Loucy (cell line): ENCODE results near the gene MTHFD2L.

Experiments
- H2AFZ ChIP-seq: fragments of 200-600 bp; sonication (generic); 2 replicates; pipeline ENCODE4 v1.6.0; 2016; ENCODE audit warnings: antibody characterized with exemption, mild to moderate bottlenecking, low read length, moderate library complexity
- H3F3A ChIP-seq: fragments of 200-600 bp; 2 replicates; pipeline ENCODE4 v1.6.0; 2016; ENCODE audit warnings: antibody characterized with exemption, low read depth, mild to moderate bottlenecking
- H3K27me3 ChIP-seq: fragments of 200-600 bp; sonication (generic); 2 replicates; pipeline ENCODE4 v1.6.1; 2014; ENCODE audit warnings: low read length, mild to moderate bottlenecking; ENCODE audit not compliant: insufficient read depth, poor library complexity, severe bottlenecking
- H3K36me3 ChIP-seq: fragments of 200-600 bp; sonication (generic); 2 replicates; pipeline ENCODE4 v1.6.1; 2016; ENCODE audit warnings: low read length; ENCODE audit not compliant: insufficient read depth
- H3K4me1 ChIP-seq: fragments of 200-600 bp; sonication (generic); 2 replicates; pipeline ENCODE4 v1.5.1; 2014; ENCODE audit warnings: low read length, mild to moderate bottlenecking; ENCODE audit not compliant: insufficient read depth, poor library complexity, severe bottlenecking
- H3K4me2 ChIP-seq: fragments of 200-600 bp; sonication (generic); 2 replicates; pipeline ENCODE4 v1.6.0; 2014; ENCODE audit warnings: antibody characterized with exemption, low read length, low read depth, mild to moderate bottlenecking; ENCODE audit not compliant: poor library complexity, severe bottlenecking
- H3K4me3 ChIP-seq: fragments of 200-600 bp; sonication (generic); 2 replicates; pipeline ENCODE4 v1.5.1; 2014; ENCODE audit warnings: low read length, mild to moderate bottlenecking, mixed read lengths; ENCODE audit not compliant: poor library complexity, severe bottlenecking
- H3K79me2 ChIP-seq: fragments of 200-600 bp; sonication (generic); 2 replicates; pipeline ENCODE4 v1.6.1; 2014; ENCODE audit warnings: low read length; ENCODE audit not compliant: insufficient read depth
- H3K9ac ChIP-seq: fragments of 200-600 bp; sonication (generic); 2 replicates; pipeline ENCODE4 v1.6.0; 2014; ENCODE audit warnings: mild to moderate bottlenecking, low read depth, low read length, moderate library complexity; ENCODE audit not compliant: poor library complexity, severe bottlenecking
- H3K9me2 ChIP-seq: fragments of 200-600 bp; sonication (generic); replicated peaks from 2 replicates; pipeline ENCODE4 v1.6.1; 2016; ENCODE audit warnings: low read depth, low read length, mixed read lengths
- H3K9me3 ChIP-seq: fragments of 200-600 bp; sonication (generic); 2 replicates; pipeline ENCODE4 v1.6.1; 2014; ENCODE audit warnings: mild to moderate bottlenecking, antibody characterized with exemption, low read length, low read depth; ENCODE audit not compliant: insufficient read depth
- H4K20me1 ChIP-seq: fragments of 200-600 bp; sonication (generic); 2 replicates; pipeline ENCODE4 v1.6.0; 2014; ENCODE audit warnings: antibody characterized with exemption, low read length, mild to moderate bottlenecking; ENCODE audit not compliant: insufficient read depth, poor library complexity, severe bottlenecking
- EZH2phosphoT487 ChIP-seq: fragments of 200-600 bp; IDR thresholded peaks from 2 replicates; pipeline ENCODE4 v1.6.1; 2018; ENCODE audit warnings: antibody characterized with exemption, mild to moderate bottlenecking, moderate library complexity, borderline replicate concordance
- TF ChIP-seq, protein P1 (sequence below): fragments of 200-600 bp; sonication (generic); conservative IDR thresholded peaks from 2 replicates; pipeline ENCODE4 v1.5.1; 2014; ENCODE audit warnings: mild to moderate bottlenecking, antibody characterized with exemption, low read length

The MTHFD2L gene

DNA sequence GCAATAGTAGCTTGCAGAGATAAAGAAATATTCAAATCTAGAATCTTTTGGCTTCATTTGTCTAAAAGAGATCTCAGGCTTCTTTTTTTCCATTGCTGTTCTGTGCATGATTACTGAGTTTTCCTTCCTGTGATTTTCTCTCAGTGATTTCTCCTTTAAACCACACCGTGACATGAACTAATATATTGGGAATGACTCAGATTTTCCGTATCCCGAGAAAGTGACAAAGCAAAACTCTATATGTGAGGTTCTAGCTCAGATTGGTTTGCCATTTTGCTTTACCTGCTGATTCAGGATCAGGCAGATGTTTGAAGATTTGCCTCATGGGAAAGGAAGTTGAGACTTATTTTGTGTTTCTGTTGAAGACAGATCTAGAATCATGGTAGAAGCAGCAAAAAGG lies 59.4 kb downstream of the MTHFD2L start:
- Histone ChIP-seq H3K9me2 (no peaks in the 10 kb centered on the region), H3K4me1 (peaks cover 8% of the 10 kb centered on the region), H3K9me3 (no peaks in the 10 kb centered on the region), H3F3A (no peaks in the 10 kb centered on the region), H2AFZ (no peak overlapping the region), H3K79me2 (no peaks in the 10 kb centered on the region), H3K36me3 (no peaks in the 10 kb centered on the region), H3K27me3 (no peaks in the 10 kb centered on the region), H3K4me2 (no peak overlapping the region), H4K20me1 (no peaks in the 10 kb centered on the region), H3K9ac (no peak overlapping the region), H3K4me3 (no peak overlapping the region)
- TF ChIP-seq, protein P1, sequence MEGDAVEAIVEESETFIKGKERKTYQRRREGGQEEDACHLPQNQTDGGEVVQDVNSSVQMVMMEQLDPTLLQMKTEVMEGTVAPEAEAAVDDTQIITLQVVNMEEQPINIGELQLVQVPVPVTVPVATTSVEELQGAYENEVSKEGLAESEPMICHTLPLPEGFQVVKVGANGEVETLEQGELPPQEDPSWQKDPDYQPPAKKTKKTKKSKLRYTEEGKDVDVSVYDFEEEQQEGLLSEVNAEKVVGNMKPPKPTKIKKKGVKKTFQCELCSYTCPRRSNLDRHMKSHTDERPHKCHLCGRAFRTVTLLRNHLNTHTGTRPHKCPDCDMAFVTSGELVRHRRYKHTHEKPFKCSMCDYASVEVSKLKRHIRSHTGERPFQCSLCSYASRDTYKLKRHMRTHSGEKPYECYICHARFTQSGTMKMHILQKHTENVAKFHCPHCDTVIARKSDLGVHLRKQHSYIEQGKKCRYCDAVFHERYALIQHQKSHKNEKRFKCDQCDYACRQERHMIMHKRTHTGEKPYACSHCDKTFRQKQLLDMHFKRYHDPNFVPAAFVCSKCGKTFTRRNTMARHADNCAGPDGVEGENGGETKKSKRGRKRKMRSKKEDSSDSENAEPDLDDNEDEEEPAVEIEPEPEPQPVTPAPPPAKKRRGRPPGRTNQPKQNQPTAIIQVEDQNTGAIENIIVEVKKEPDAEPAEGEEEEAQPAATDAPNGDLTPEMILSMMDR: no peak
- no peak for TF ChIP-seq EZH2phosphoT487

DNA sequence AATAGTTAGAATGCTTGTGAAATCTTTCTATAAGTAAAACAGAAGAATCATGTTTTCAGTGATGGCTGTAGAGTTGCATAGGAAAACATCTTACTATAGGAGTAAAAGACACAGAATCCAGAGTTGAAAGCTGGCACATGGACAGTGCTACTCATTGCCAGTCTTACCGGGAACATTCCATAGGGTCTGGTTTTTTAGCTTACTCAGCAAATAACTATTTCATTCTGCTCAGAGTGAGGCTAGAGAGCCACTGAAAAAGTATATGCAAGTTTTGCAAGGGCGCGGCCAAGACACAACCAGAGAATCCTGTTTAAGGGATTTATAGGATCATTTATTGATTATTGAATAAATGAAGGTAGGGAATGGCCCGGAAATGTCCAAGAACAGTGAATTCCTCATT lies 60.3 kb downstream of the MTHFD2L start:
- TF ChIP-seq, protein P1: no peak
- TF ChIP-seq EZH2phosphoT487: no peak
- H3K36me3 ChIP-seq: no peaks in the 10 kb centered on the region
- no peak overlapping the region for H3K9ac ChIP-seq
- H3K79me2 ChIP-seq: no peaks in the 10 kb centered on the region
- H3K4me2 ChIP-seq: no peak overlapping the region
- no peaks in the 10 kb centered on the region for H3F3A ChIP-seq
- no peak overlapping the region for H2AFZ ChIP-seq
- H3K4me3 ChIP-seq: no peak overlapping the region
- no peaks in the 10 kb centered on the region for H3K27me3 ChIP-seq
- peaks cover 8% of the 10 kb centered on the region for H3K4me1 ChIP-seq
- no peaks in the 10 kb centered on the region for H4K20me1 ChIP-seq
- H3K9me3 ChIP-seq: no peaks in the 10 kb centered on the region
- H3K9me2 ChIP-seq: no peaks in the 10 kb centered on the region

DNA sequence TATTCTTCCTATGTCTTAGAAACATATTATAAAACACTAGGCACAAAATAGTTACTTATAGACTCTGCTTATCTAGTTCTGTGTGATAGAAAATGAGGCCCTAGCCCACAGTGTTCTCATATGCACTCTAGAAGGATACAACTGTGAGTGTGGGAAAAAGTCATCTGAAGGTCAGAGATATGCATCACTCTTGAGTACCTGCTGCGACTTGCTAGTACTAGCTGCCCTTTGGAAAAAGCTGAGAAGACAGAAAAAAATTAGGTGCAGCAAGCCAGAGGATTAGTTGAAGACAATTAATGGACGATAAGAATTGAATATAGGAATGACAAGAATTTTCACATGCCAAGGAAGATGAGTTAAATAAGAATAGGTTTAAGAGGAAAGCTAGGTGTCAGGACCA lies 61.3 kb downstream of the MTHFD2L start:
- Histone ChIP-seq H3K4me2 (no peak overlapping the region), H3K36me3 (no peaks in the 10 kb centered on the region), H3K79me2 (no peaks in the 10 kb centered on the region), H3K9me3 (no peaks in the 10 kb centered on the region), H2AFZ (no peak overlapping the region), H3K9ac (no peak overlapping the region), H3K4me1 (peaks cover 8% of the 10 kb centered on the region), H3K9me2 (no peaks in the 10 kb centered on the region), H3K4me3 (no peak overlapping the region), H4K20me1 (no peaks in the 10 kb centered on the region), H3K27me3 (no peaks in the 10 kb centered on the region), H3F3A (no peaks in the 10 kb centered on the region)
- TF ChIP-seq, protein P1: no peak
- no peak for TF ChIP-seq EZH2phosphoT487
